Neuron (in vitro differentiated cells): ENCODE data around the gene SLC44A5.

Source experiments
- H2AFZ ChIP-seq: one replicate; pipeline ENCODE4 v1.6.1; 2013; ENCODE audit warnings: low read depth, mild to moderate bottlenecking, inconsistent platforms, low read length, moderate library complexity
- H3K27me3 ChIP-seq: one replicate; pipeline ENCODE4 v1.6.1; 2013; ENCODE audit warnings: low read length; ENCODE audit not compliant: insufficient read depth
- H3K36me3 ChIP-seq: one replicate; pipeline ENCODE4 v1.6.1; 2013; ENCODE audit warnings: low read length; ENCODE audit not compliant: insufficient read depth
- H3K4me1 ChIP-seq: one replicate; pipeline ENCODE4 v1.6.1; 2013; ENCODE audit warnings: low read length; ENCODE audit not compliant: insufficient read depth
- H3K4me3 ChIP-seq: 2 replicates; pipeline ENCODE4 v1.5.1; 2013; ENCODE audit warnings: mild to moderate bottlenecking, low read length, moderate library complexity
- H3K9me3 ChIP-seq: one replicate; pipeline ENCODE4 v1.6.1; 2013; ENCODE audit warnings: low read length

Gene SLC44A5

DNA sequence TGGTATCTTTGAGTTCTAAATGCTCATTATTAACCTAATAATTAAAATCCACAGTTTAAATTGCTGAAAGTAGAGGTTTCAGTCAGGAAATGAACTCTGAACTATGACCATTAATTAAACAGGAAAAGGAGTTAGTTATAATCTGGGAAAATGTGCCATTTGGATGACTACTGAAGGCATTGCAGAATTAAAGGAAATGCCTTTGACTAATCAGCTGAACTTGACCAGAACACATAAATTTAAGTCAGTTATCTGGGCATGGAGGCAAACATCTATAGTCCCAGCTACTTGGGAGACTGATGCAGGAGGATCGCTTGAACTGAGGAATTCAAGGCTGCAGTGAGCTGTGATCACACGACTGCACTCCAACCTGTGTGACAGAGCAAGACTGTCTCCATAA lies 31.9 kb downstream of the SLC44A5 start:
- Histone ChIP-seq H3K9me3 (no peaks in the 10 kb centered on the region), H3K4me1 (peaks cover 5% of the 10 kb centered on the region), H3K27me3 (no peaks in the 10 kb centered on the region), H3K36me3 (no peaks in the 10 kb centered on the region), H2AFZ (no peak overlapping the region), H3K4me3 (no peak overlapping the region)

DNA sequence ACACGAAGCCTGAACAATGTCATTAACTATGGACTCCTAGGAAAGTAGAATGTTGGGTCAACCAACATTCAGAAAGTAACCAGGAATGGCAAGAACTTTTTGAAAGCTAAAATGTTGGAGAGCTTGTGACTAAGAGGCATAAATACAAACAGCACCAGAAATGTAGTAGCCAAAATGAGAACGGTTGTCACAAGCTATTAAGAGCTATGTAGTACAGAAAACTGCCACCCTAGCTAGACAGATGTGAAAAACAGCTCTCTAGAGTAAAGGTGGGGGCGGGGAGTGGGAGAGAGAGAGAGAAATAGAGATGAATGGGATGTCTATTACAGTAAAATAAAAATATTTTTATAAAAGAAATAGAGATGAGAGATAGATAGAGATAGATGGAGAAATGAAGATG lies 35.1 kb downstream of the SLC44A5 start:
- no peak overlapping the region for H3K4me3 ChIP-seq
- no peaks in the 10 kb centered on the region for H3K9me3 ChIP-seq

DNA sequence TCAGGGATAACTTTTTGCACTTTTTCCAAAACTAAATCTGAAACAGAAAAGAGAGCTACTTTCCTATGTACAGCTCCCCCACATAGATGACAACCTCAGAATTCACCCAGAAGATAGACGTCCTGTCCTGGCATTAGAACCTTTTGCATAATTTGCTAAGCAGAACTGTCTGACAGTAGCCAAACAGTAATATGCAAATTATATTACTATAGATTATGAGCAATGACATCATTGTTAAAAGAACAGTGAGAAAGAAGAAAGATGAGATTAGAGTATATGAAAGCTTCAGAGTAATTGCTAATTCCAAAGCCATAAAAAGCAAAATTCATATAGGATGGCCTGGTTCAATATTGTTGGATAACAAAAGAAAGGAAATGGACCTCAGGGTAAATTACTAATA lies 43.7 kb downstream of the SLC44A5 start:
- Histone ChIP-seq H3K4me3 (no peak overlapping the region), H2AFZ (no peak overlapping the region), H3K4me1 (peaks cover 4% of the 10 kb centered on the region), H3K9me3 (no peaks in the 10 kb centered on the region), H3K27me3 (no peaks in the 10 kb centered on the region), H3K36me3 (no peaks in the 10 kb centered on the region)

More for the DNA sequence above, 35.1 kb downstream of the SLC44A5 start:
- H3K27me3 ChIP-seq, result no peaks in the 10 kb centered on the region
- no peak overlapping the region for H2AFZ ChIP-seq
- no peaks in the 10 kb centered on the region for H3K4me1 ChIP-seq
- no peaks in the 10 kb centered on the region for H3K36me3 ChIP-seq

DNA sequence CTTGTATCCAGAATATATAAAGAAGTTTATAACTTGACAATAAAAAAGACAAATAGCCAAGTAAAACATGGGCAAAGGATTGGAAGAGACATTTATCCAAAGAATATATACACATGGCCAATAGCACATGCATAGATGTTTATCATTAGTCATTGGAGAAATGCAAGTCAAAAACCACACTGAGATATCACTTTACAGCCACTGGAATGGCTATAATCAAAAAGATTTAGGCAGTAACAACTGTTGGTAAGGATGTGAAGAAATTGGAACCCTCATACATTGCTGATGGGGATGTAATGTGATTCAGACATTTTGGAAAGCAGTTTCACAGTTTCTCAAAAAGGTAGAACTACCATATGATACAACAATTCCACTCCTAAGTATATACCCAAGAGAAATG lies 51.1 kb downstream of the SLC44A5 start:
- Histone ChIP-seq H3K27me3 (no peaks in the 10 kb centered on the region), H3K4me3 (no peak overlapping the region), H3K36me3 (no peaks in the 10 kb centered on the region), H2AFZ (no peak overlapping the region), H3K4me1 (no peaks in the 10 kb centered on the region), H3K9me3 (no peaks in the 10 kb centered on the region)

DNA sequence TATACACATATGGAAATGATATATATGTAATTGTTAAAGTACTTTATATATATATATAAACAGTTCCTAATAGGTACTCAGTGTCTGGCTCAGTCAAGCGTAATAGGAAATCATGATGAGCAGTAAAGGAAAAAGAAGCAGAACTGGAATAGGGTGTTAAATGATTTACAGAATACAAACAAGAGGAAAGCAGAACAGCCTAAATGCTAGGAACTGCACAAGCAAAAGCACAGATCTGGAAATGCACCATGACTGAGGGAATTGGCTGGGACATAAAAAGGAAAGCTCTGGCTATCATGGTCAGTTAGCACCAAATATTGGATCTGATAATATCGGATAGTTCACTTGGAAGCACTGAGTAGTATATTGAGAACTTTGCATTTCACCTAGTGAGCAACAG lies 51.8 kb downstream of the SLC44A5 start:
- Histone ChIP-seq H3K4me3 (no peak overlapping the region), H3K27me3 (no peaks in the 10 kb centered on the region)

DNA sequence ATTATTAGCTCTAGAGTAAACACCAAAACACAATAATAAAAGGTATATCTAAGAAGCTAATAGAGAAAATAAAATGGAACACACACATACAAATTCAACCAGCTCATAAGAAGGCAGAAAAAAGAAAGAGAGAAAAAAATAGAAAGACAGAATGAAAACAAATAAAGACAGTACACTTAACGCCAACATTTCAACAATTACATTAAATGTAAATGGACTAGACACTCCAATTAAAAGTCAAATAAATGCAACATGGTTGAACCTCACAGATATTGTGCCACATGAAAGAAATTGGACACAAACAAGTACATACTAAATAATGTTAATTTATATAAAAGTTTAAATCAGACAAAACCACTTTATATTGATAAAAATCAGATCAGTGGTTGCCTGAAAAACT lies 56.0 kb downstream of the SLC44A5 start:
- Histone ChIP-seq H3K4me3 (no peak overlapping the region), H3K4me1 (no peaks in the 10 kb centered on the region), H3K9me3 (no peaks in the 10 kb centered on the region), H3K27me3 (no peaks in the 10 kb centered on the region), H2AFZ (no peak overlapping the region), H3K36me3 (no peaks in the 10 kb centered on the region)

More for the DNA sequence above, 51.8 kb downstream of the SLC44A5 start:
- no peaks in the 10 kb centered on the region for H3K9me3 ChIP-seq
- no peaks in the 10 kb centered on the region for H3K4me1 ChIP-seq
- H2AFZ ChIP-seq, result no peak overlapping the region
- H3K36me3 ChIP-seq, result no peaks in the 10 kb centered on the region

DNA sequence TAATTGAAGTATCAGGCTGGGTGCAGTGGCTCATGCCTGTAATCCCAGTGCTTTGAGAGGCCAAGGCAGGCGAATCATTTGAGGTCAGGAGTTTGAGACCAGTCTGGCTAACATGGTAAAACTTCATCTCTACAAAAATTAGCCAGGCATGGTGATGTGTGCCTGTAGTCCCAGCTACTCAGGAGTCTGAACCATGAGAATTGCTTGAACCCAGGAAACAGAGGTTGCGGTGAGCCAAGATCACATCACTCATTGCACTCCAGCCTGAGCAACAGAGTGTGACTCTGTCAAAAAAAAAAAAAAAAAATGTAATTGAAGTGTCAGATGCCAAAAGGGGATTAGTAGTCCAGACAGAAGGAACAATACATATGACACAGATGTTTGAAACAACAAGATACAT lies 56.7 kb downstream of the SLC44A5 start:
- H3K36me3 ChIP-seq, result no peaks in the 10 kb centered on the region
- H3K4me3 ChIP-seq, result no peak overlapping the region
- H2AFZ ChIP-seq, result no peak overlapping the region
- H3K9me3 ChIP-seq, result no peaks in the 10 kb centered on the region
- no peaks in the 10 kb centered on the region for H3K4me1 ChIP-seq
- no peaks in the 10 kb centered on the region for H3K27me3 ChIP-seq

DNA sequence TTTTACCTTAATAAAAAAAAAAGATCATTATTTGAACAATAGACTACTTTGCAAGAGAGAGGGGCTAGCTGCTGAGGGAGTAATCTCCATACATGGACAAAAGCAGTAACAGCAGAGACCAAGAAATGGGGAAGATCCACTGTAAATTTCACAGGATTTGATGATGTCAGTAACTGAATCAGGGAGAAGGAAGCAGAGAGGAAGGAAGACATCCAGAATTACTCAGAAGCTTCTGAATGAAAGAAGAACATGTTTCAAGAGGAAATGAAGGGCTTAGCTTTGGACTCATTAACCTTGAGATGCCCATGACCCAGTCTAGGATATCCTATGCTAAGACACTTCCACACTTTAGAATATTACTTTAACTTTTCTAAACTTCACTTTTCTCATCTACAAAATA lies 60.4 kb downstream of the SLC44A5 start:
- no peaks in the 10 kb centered on the region for H3K9me3 ChIP-seq
- H3K4me1 ChIP-seq, result no peaks in the 10 kb centered on the region
- no peak overlapping the region for H2AFZ ChIP-seq
- no peaks in the 10 kb centered on the region for H3K27me3 ChIP-seq
- H3K36me3 ChIP-seq, result no peaks in the 10 kb centered on the region
- H3K4me3 ChIP-seq, result no peak overlapping the region

DNA sequence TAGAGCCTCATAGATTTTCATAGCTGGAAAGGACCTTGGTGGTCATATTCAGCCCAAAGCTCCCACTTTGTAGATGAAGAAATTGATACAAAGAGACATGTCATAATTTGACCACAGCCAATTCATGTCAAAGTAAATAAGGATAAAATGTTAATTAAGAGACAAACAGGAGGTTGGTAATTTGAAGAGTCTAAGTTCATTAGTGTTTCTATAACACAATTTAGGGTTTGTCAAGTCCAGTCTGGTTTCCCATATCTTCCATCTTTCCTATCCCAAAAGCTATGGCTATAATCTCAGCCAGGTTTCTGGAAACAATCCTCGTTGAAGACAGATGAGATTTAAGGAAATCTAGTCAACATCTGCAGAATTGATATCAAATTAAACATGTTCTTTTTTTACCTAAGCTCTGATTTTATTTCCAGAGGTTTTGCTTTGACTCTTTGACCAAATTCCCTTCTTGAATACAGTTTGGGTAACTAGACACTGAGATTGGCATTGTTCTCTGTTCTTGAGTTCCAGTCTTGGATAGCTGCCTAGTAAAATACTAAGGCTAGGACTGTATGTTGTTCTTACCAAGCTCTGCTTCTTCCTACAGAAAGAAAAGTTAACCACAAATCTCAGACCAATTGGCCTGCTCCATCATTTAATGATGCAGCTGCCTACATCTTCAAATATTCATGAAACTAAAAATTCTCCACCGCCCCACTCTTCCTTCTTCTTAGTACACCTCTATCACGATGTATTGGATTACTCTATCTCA lies 62.0 kb downstream of the SLC44A5 start:
- no peak overlapping the region for H3K4me3 ChIP-seq
- H3K27me3 ChIP-seq, result no peaks in the 10 kb centered on the region
- no peaks in the 10 kb centered on the region for H3K36me3 ChIP-seq
- no peaks in the 10 kb centered on the region for H3K9me3 ChIP-seq
- no peak overlapping the region for H2AFZ ChIP-seq
- H3K4me1 ChIP-seq, result no peaks in the 10 kb centered on the region

DNA sequence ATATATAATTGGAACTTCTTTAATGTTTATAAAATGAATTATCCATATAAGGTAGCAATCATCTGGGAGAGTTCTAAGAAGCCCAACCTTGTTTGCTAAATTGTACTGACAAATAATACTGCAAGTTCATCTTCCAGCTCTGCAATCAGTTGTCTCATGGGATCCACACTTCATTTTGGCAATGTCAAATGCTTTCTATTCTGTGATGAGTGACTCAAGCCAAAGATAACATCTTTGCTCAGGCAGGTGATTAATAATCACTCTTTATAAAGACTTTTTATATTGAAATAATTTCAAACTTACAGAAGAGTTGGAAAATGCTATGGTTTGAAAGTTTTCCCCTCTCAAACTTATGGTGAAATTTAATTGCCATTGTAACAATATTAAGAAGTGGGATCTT lies 67.2 kb downstream of the SLC44A5 start:
- Histone ChIP-seq H3K4me1 (peaks cover 10% of the 10 kb centered on the region), H2AFZ (no peak overlapping the region), H3K4me3 (no peak overlapping the region), H3K27me3 (no peaks in the 10 kb centered on the region), H3K9me3 (no peaks in the 10 kb centered on the region), H3K36me3 (no peaks in the 10 kb centered on the region)

DNA sequence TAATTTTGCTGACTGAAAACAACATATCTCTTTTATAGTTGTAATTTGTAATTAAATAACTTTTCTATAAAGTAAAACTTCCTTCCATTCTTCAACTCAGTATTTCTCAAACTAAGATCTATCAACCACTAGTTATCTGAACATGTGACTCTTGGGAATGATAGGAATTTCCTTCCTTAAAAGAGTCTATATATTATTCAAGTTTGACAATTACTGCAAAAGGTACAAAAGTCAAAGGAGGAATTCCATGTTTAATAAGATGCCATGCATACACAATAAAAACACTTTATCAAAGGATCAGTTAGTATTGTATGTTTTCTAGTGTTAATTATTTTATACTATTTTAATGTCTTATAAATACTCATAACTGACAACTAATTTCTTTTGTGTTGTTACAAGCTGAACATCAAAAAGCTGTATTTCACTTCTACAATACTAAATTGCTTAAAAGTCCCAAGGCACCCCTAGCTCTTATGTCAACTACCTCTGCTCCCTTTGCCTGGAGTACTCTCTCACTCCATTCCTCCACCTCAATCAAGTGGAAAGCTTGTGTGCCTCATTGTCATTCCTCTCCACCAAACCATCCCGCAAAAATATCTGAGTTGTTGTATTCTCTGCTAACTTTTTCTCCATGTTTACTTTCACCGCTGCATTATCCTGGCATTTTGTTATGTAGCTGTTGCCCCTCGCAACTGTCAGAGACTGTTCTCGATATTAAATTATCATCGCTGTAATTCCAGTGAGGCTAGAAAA lies 67.9 kb downstream of the SLC44A5 start:
- no peak overlapping the region for H2AFZ ChIP-seq
- no peaks in the 10 kb centered on the region for H3K9me3 ChIP-seq
- H3K27me3 ChIP-seq, result no peaks in the 10 kb centered on the region
- H3K4me3 ChIP-seq, result no peak overlapping the region
- no peaks in the 10 kb centered on the region for H3K36me3 ChIP-seq
- H3K4me1 ChIP-seq, result peaks cover 10% of the 10 kb centered on the region

DNA sequence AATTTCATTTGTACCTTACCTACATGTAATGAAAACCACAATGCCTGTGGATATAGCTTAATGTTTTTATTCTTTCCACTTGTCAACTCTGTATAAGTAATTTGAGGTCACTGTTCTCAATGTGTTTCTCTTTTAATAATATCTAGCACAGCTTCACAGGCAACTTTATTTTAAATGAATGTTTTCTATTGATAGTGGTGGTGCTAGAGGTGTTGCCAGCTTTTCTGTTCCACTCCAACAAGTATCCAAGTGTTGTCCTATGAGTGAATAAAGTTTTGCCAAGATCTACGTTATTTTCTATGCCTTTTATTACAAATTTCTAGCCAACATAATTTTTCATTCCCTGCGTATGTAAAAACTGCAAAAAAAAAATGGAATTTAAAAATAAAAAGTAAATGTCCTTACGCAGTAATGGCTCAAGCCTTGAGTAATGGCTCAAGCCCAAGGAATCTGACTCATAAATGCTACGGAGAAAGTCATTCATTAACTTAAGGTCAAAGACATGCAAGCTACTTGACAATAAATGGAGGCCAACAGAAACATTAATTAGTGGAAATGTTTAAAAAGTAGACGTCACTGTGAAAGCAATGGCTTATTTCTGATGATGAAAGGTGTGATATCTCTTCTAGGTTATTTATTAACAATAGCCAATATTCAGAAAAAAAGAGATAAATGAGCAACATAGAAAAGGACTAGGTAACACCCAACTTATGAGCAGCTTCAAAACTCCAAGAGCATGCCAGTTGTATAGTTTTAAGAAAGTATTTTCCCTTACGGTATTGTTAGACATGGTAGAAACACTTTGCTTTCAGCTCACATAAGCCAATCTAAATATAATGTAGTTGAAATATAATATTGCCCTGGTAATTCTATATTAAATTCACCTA lies 71.4 kb downstream of the SLC44A5 start:
- H3K4me3 ChIP-seq, result no peak overlapping the region
- no peaks in the 10 kb centered on the region for H3K36me3 ChIP-seq
- no peaks in the 10 kb centered on the region for H3K9me3 ChIP-seq
- peaks cover 10% of the 10 kb centered on the region for H3K4me1 ChIP-seq
- H3K27me3 ChIP-seq, result no peaks in the 10 kb centered on the region
- H2AFZ ChIP-seq, result no peak overlapping the region

DNA sequence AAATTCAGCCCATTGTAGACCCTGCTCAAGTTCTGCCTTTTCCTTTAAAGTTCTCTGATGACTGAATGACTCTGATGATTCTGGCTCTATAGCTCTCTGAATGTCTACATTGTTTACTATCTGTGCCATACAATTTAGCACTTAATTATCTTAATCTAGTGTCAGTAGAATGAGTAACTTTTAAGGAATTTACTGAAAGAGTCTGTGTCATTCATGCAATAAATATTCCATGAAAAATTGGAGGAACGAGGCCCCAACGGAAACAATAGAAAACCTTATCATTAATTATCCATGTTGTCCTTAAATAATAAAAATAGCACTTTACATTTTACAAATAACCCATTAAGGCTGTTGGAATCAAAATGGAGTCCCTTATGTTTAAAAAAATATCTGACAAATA lies 77.8 kb downstream of the SLC44A5 start:
- H3K4me1 ChIP-seq, result peaks cover 17% of the 10 kb centered on the region

More for the DNA sequence above, 77.8 kb downstream of the SLC44A5 start:
- no peak overlapping the region for H3K4me3 ChIP-seq
- no peaks in the 10 kb centered on the region for H3K27me3 ChIP-seq
- H3K9me3 ChIP-seq, result no peaks in the 10 kb centered on the region
- H3K36me3 ChIP-seq, result no peaks in the 10 kb centered on the region
- H2AFZ ChIP-seq, result no peak overlapping the region
